ENCODE measurements around the gene NLRP3. TPM values are rescaled to one million over a fixed set of nuclear protein-coding genes. Genes with fewer than 3 reads are reported as not detected.
"Not testable (repeated sequence)": the region's sequence is repeated elsewhere in the genome, so short reads cannot be mapped to it uniquely, and the experiment has no call there.

The NLRP3 gene
- total and polyA plus RNA-seq, 2 experiments from 2014 or later, result 0.28 to 0.76 TPM

DNA sequence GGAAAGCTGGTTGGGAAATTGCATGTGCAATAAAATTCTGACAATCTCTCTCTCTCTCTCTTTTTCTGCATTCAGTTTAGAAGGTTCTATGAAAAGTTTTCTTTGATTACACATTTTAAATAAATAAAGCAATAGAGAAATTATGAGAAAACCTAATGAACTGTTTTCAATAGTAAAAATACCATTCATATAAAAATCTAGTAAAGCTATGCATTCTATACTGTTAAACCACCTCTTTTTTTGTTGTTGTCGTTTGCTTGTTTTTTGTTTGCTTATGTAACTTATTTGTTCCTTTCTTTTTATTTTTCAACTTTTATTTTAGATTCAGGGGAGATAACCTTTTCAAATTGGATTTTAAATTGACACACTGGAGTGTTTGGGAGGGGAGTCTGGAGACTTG lies 56.1 kb downstream of the NLRP3 start:
- Histone ChIP-seq H3K36me3 (ENCODE audit: low read depth) (no peaks in the 10 kb centered on the region), H3K4me2 (ENCODE audit: unreplicated experiment) (no peak overlapping the region), H3F3A (ENCODE audit: insufficient read depth) (no peaks in the 10 kb centered on the region), H3K27me3 (replicated peaks; ENCODE audit: insufficient read depth) (no peaks in the 10 kb centered on the region), H3K9me3 (ENCODE audit: low read depth) (no peaks in the 10 kb centered on the region), H3K9me2 (ENCODE audit: insufficient read depth) (no peaks in the 10 kb centered on the region), H3K9ac (no peak overlapping the region), H4K20me1 (ENCODE audit: insufficient read depth) (no peaks in the 10 kb centered on the region), H3K79me2 (ENCODE audit: insufficient read depth) (no peaks in the 10 kb centered on the region), H3K27ac (no peak overlapping the region), H3K4me3 (no peak overlapping the region), H3K4me1 (ENCODE audit: insufficient read depth) (no peaks in the 10 kb centered on the region), H2AFZ (no peak overlapping the region)
- no peak for TF ChIP-seq EZH2 (IDR thresholded peaks at IDR 0.05; ENCODE audit: insufficient read depth, poor library complexity, severe bottlenecking)
- TF ChIP-seq EZH2phosphoT487 (IDR thresholded peaks at IDR 0.05; ENCODE audit: insufficient read depth, low read depth), result no peak
- WGBS, 2 experiments (ENCODE audit: low coverage in 1 of 2, low lambda C conversion rate in 2 of 2, missing lambda C conversion rate in 2 of 2), result 37 to 58% methylated on average over 1 of the region's 1 CpG
- in situ Hi-C loops (cut with MboI), result no loop called here
- no peak for DNase-seq

DNA sequence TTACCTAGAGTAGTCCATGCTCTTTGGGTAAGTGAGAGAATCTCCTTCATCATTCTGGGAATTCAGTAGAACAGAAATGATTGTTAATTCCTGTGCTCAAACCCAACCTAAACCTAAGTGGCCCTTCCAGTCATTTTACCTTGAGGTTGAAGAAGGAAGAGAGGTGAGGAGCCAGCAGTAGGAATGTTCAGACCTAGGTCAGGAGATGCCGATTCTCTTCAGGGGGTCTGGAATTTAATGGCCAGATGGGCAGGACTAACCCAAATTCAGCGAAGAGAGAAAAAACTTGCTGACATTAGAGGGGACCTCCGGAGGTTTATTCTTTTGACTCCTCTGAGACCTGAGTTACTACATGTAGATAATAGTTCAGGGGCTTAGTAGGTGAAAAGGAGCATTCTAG lies 58.4 kb downstream of the NLRP3 start:
- Histone ChIP-seq H3F3A (ENCODE audit: insufficient read depth) (no peaks in the 10 kb centered on the region), H4K20me1 (ENCODE audit: insufficient read depth) (no peaks in the 10 kb centered on the region), H3K9ac (no peak overlapping the region), H3K27me3 (replicated peaks; ENCODE audit: insufficient read depth) (no peaks in the 10 kb centered on the region), H2AFZ (no peak overlapping the region), H3K36me3 (ENCODE audit: low read depth) (no peaks in the 10 kb centered on the region), H3K4me1 (ENCODE audit: insufficient read depth) (no peaks in the 10 kb centered on the region), H3K27ac (no peak overlapping the region), H3K9me3 (ENCODE audit: low read depth) (no peaks in the 10 kb centered on the region), H3K9me2 (ENCODE audit: insufficient read depth) (no peaks in the 10 kb centered on the region), H3K4me2 (ENCODE audit: unreplicated experiment) (no peak overlapping the region), H3K79me2 (ENCODE audit: insufficient read depth) (no peaks in the 10 kb centered on the region), H3K4me3 (no peak overlapping the region)
- 33 to 34% methylated on average over 3 of the region's 3 CpGs for WGBS, 2 experiments (ENCODE audit: low coverage in 1 of 2, low lambda C conversion rate in 2 of 2, missing lambda C conversion rate in 2 of 2)
- in situ Hi-C loops (cut with MboI), result no loop called here
- DNase-seq, result no peak
- TF ChIP-seq EZH2 (IDR thresholded peaks at IDR 0.05; ENCODE audit: insufficient read depth, poor library complexity, severe bottlenecking) (no peak), EZH2phosphoT487 (IDR thresholded peaks at IDR 0.05; ENCODE audit: insufficient read depth, low read depth) (no peak)

DNA sequence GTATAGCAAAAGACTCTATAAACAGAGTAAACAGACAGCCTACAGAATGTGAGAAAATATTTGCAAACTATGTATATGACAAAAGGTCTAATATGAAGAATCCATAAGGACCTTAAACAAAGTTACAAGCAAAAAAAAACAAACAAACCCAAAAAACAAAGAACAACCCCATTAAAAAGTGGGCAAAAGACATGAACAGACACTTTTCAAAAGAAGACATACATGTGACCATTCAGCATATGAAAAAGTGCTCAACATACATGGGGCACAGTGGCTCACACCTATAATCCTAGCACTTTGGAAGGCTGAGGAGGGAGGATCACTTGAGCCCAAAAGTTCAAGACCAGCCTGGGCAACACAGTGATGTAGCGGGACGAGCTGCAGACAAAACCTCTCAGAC lies 59.8 kb downstream of the NLRP3 start:
- no peaks in the 10 kb centered on the region for H3K79me2 ChIP-seq (ENCODE audit: insufficient read depth)
- no peaks in the 10 kb centered on the region for H3K36me3 ChIP-seq (ENCODE audit: low read depth)
- H3F3A ChIP-seq (ENCODE audit: insufficient read depth), result no peaks in the 10 kb centered on the region
- H3K9me3 ChIP-seq (ENCODE audit: low read depth), result no peaks in the 10 kb centered on the region
- WGBS, 2 experiments (ENCODE audit: low coverage in 1 of 2, low lambda C conversion rate in 2 of 2, missing lambda C conversion rate in 2 of 2), result 64 to 71% methylated on average over 2 of the region's 2 CpGs
- no peaks in the 10 kb centered on the region for H4K20me1 ChIP-seq (ENCODE audit: insufficient read depth)
- H3K9ac ChIP-seq, result no peak overlapping the region
- no peak for DNase-seq
- H3K4me2 ChIP-seq (ENCODE audit: unreplicated experiment), result no peak overlapping the region
- no peak overlapping the region for H3K4me3 ChIP-seq
- in situ Hi-C loops (cut with MboI), result no loop called here
- no peaks in the 10 kb centered on the region for H3K9me2 ChIP-seq (ENCODE audit: insufficient read depth)
- TF ChIP-seq EZH2 (IDR thresholded peaks at IDR 0.05; ENCODE audit: insufficient read depth, poor library complexity, severe bottlenecking), result no peak
- no peak for TF ChIP-seq EZH2phosphoT487 (IDR thresholded peaks at IDR 0.05; ENCODE audit: insufficient read depth, low read depth)
- H3K27ac ChIP-seq, result no peak overlapping the region
- H3K27me3 ChIP-seq (replicated peaks; ENCODE audit: insufficient read depth), result no peaks in the 10 kb centered on the region
- no peak overlapping the region for H2AFZ ChIP-seq
- H3K4me1 ChIP-seq (ENCODE audit: insufficient read depth), result no peaks in the 10 kb centered on the region

DNA sequence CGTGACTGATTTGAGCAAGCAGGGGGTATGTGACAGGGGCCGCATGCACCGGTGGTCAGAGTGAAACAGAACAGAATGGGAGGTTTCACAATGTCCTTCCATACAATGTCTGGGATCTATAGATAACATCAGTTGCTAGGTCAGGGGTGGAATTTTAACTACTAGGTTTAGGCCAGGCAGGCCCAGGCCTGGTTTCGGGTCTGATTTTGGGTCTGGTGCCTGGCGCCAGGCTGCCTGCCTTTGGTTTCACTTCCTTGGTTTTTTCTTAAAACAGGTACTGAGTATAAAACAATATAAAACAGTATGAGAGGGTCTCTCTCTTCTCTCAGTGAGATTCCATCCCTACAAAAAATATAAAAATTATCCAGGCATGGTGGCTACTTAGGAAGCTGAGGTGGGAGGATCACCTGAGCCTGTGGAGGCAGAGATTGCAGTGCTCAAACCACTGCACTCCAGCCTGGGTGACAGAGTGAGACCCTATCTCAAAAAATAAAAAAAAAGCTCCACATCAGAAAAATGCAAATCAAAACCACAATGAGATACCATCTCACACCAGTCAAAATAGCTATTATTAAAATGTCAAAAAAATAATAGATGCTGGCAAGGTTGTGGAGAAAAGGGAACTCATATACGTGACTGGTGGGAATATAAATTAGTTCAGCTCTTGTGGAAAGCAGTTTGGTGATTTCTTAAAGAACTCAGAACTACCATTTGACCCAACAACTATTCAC lies 60.5 kb downstream of the NLRP3 start:
- H3K27ac ChIP-seq; H3K27me3 ChIP-seq (replicated peaks; ENCODE audit: insufficient read depth); H3K36me3 ChIP-seq (ENCODE audit: low read depth); H3K4me2 ChIP-seq (ENCODE audit: unreplicated experiment); DNase-seq; H3K9me3 ChIP-seq (ENCODE audit: low read depth); H3K4me3 ChIP-seq; H3K79me2 ChIP-seq (ENCODE audit: insufficient read depth); H3K9me2 ChIP-seq (ENCODE audit: insufficient read depth); H3K4me1 ChIP-seq (ENCODE audit: insufficient read depth); in situ Hi-C loops (cut with MboI); H4K20me1 ChIP-seq (ENCODE audit: insufficient read depth); H3K9ac ChIP-seq; H3F3A ChIP-seq (ENCODE audit: insufficient read depth); H2AFZ ChIP-seq: not testable (repeated sequence)
- 44 to 48% methylated on average over 6 of the region's 6 CpGs for WGBS, 2 experiments (ENCODE audit: low coverage in 1 of 2, low lambda C conversion rate in 2 of 2, missing lambda C conversion rate in 2 of 2)

DNA sequence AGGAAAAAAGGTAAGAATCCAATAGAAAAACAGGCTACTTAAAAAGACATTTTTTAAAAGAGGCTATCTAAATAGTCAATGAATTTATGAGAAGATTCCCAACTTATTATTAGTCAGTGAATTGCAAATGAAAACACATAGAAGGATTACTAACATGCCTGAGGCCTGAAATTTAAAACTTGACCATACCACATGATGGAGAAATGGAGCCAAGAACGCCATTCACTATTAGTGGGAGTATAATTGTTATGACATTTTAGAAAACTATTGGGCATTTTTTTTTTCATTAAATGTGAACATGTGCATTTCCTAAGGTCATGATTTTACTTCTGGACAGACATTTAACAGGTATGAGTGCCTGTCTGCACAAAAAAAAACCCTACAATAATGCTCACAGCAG lies 66.8 kb downstream of the NLRP3 start:
- in situ Hi-C loops (cut with MboI), result no loop called here

More for the DNA sequence above, 66.8 kb downstream of the NLRP3 start:
- H3K27ac ChIP-seq, result no peak overlapping the region
- WGBS, 2 experiments (ENCODE audit: low coverage in 1 of 2, low lambda C conversion rate in 2 of 2, missing lambda C conversion rate in 2 of 2), result 5% methylated on average over 1 of the region's 1 CpG
- no peaks in the 10 kb centered on the region for H3K9me3 ChIP-seq (ENCODE audit: low read depth)
- no peak overlapping the region for H2AFZ ChIP-seq
- no peak overlapping the region for H3K4me3 ChIP-seq
- no peaks in the 10 kb centered on the region for H3F3A ChIP-seq (ENCODE audit: insufficient read depth)
- H3K4me2 ChIP-seq (ENCODE audit: unreplicated experiment), result no peak overlapping the region
- no peaks in the 10 kb centered on the region for H3K79me2 ChIP-seq (ENCODE audit: insufficient read depth)
- no peaks in the 10 kb centered on the region for H3K9me2 ChIP-seq (ENCODE audit: insufficient read depth)
- H3K9ac ChIP-seq, result no peak overlapping the region
- TF ChIP-seq EZH2phosphoT487 (IDR thresholded peaks at IDR 0.05; ENCODE audit: insufficient read depth, low read depth), result no peak
- TF ChIP-seq EZH2 (IDR thresholded peaks at IDR 0.05; ENCODE audit: insufficient read depth, poor library complexity, severe bottlenecking), result no peak
- peaks cover 5% of the 10 kb centered on the region; the same call in 1 of the 2 replicates for H3K4me1 ChIP-seq (ENCODE audit: insufficient read depth)
- H4K20me1 ChIP-seq (ENCODE audit: insufficient read depth), result no peaks in the 10 kb centered on the region
- DNase-seq, result peak; percentile 52
- H3K36me3 ChIP-seq (ENCODE audit: low read depth), result no peaks in the 10 kb centered on the region
- H3K27me3 ChIP-seq (replicated peaks; ENCODE audit: insufficient read depth), result no peaks in the 10 kb centered on the region
